22Rv1 (cell line): ENCODE measurements around the gene ADAMTS2.

ENCODE experiments used
- H3K27ac ChIP-seq: fragments of 450-650 bp; 2 replicates; pipeline ENCODE4 v1.5.1; 2017
- CTCF ChIP-seq: fragments of 450-650 bp; IDR thresholded peaks from 2 replicates; pipeline ENCODE4 v1.5.1; 2017; ENCODE audit warnings: mild to moderate bottlenecking
- ZFX ChIP-seq: fragments of 450-650 bp; IDR thresholded peaks from 2 replicates; pipeline ENCODE4 v1.6.1; 2017; ENCODE audit warnings: antibody characterized with exemption, borderline replicate concordance

ADAMTS2 gene

GRCh38 chr5:179278546-179278945 lies 66.7 kb downstream of the ADAMTS2 start:
- H3K27ac ChIP-seq = no peak overlapping the region
- TF ChIP-seq CTCF (no peak), ZFX (no peak)

GRCh38 chr5:179278119-179278518 lies 67.1 kb downstream of the ADAMTS2 start:
- TF ChIP-seq ZFX (no peak), CTCF (no peak)
- H3K27ac ChIP-seq = no peak overlapping the region

DNA sequence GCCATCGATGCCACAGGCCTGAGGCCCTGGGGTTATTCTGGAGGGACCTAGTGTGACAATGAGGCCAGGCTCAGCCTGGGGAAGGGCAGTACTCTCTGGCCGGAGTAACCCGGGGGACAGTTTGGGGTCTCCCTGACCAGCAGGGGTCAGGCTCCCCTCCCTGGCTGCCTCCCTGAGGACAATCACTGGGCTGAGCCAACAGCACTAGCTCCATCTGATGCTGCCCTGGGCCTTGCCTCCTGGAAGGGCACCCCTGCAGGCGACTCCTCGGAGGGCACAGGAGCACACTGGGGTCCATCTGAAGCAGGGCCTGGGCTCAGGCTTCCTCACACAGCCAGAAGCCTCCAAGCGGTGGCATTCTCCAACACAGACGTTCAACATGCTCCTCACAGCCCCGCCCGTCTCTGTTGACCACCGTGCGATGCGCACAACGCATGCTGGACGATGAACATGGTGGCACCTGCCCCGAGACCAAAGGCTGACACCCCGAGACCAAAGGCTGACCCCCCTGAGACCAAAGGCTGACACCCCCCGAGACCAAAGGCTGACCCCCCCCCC lies 68.3 kb downstream of the ADAMTS2 start:
- H3K27ac ChIP-seq = no peak overlapping the region
- TF ChIP-seq ZFX = no peak
- no peak for TF ChIP-seq CTCF

DNA sequence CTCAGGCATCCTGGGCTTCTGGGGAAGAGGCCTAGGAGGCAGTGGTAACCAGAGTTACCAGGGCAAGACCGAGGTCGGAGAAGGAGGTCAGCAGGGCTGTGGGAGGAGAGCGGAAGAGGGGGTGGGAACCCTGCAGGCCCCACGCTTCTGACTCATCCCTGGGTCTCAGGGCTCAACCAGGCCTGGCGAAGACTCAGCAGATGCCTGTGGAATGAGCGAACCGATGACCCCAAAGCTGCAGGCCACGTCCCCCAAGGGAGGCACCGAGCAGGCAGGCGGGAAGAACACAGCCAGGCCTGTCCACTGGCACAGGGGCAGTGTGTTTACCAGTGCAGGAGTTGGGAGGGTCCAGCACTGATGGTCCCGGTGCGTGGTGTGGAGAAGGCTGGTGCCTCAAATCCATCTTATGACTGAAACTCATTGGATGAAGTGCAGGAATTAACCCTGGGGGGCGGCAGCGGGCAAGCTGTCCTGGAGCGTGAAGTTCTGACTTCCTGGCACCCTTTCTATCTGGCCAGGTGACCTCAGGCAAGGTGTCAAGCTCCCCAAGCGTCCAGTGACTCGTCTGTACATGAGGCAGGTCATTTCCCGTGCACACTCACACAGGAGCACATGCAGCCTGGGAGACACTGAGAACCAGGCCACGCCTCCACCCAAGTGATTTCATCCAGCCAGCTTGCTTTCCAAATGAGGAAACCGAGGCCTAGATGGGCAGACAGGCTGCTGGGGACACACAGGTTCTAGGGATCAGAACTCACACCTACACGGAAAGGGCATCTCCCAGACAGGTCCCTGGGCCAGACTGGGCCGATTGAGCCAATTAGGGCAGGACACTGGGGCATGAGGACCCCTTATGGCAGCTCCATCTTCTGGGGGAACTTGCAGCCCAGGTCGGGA lies 69.1 kb downstream of the ADAMTS2 start:
- TF ChIP-seq CTCF (no peak), ZFX (no peak)
- no peak overlapping the region for H3K27ac ChIP-seq

DNA sequence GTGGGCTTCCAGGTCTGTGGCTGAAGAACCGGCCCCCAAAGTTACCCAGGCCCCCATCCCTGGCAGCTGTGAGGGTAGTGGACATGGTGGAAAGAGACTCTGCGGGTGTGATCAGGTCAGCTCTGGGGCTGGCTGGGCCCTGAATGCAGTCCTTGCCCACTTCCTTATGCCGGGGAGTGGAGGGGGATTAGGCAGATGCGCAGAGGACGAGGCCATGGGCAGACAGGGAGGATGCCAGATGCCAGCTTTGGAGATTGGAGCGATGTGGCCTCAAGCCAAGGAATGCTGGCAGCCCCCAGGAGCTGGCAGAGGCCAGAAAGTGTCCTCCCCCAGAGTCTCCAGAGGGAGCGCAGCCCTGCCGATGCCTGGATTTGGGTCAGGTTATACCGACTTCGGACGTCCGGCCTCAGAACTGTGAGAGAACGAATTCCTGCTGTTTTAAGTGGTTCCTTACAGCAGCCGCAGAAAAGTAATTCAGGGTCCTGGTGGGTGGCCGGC lies 69.8 kb downstream of the ADAMTS2 start:
- no peak overlapping the region for H3K27ac ChIP-seq
- TF ChIP-seq CTCF (no peak), ZFX (no peak)

DNA sequence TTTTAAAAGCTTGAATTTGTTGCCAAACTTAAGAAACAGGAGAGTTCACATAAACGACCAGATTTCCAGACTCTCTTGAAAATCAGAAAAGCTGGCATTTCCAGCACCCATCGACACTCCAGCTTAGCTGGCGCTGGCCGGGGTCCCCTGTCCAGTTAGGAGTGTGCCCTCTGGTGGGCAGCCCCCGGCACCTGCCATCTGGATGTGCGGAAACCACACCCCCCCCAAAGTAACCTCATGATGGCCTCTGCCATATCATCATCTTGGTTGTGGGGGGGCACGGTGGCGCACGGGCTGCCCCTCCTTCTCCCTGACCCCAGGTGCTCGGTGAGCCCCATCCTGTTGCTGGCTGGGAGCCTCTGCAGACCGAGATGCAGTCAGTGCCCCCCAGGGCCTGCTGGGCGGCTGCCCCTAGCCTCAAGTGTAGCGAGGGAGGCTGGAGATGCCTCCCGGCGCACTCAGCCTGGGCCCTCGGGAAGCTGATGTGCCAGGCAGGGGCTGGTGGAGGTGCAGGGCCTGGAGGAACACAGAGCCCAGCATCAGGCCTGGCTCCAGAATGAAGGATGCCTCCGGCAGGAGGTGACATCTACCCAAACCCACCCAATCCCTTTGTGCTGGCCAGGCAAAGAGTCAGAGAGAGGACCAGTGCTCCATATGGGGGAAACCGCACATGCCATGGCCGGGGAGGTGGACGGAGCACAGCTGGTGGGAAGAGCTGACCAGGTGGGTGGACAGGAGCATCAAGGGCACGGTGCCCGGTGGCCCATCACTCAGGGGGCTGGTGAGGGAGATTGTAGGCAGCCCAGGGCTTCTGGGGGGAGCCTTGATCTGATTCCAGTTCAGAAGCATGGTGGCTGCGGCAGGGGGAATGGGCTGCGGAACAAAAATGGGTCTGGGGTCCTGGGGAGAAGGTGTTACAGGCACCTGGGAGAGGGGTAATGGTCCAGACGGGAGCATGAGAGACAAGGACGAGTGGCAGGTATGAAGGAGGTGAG lies 70.6 kb downstream of the ADAMTS2 start:
- TF ChIP-seq CTCF = peak; percentile 14; the same call in 1 of the 2 replicates
- TF ChIP-seq ZFX = no peak
- H3K27ac ChIP-seq = no peak overlapping the region
